ENCODE measurements around the gene RAMP1.
"Not testable (repeated sequence)": the region's sequence is repeated elsewhere in the genome, so short reads cannot be mapped to it uniquely, and the experiment has no call there.

Gene RAMP1

DNA sequence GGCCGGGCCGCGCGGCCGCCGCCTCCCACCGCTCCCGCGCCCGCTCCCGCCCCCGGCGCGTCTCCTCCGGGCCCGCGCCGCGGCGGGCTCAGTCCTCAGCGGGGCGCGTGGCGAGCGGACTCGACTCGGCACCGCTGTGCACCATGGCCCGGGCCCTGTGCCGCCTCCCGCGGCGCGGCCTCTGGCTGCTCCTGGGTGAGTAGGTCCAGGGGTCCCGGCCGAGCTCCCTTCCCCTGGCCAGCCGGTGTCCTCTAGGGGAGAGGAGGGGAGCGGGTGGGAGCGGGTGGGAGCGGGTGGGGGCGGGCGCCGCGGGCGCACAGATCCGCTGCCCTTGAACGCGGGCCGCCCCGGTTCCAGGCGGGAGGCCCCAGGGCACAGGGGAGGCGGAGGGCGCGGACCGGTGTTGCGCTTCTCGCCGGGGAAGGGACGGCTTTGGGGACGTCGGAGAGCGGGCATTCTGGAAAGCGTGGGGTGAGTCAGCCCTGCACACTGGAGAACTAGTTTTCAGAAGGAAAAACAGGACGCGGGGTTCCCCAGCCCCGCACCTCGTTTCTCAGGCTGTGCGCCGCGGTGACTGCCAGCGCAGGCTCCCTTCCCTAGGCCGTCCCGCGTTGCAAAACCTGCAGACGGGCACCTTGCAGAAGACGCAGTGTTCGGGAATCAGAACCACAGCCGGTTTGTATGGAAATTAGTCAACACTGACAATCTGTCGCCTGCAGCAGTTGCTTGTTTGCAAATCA lies at the start of gene RAMP1:
RAMP1 (plus strand) TSS at position 91 of the 740 bp plus-strand sequence; CDS start at position 144, 53 bp downstream.
- no peak for DNase-seq (ENCODE audit: low read depth in 2 of 2)

DNA sequence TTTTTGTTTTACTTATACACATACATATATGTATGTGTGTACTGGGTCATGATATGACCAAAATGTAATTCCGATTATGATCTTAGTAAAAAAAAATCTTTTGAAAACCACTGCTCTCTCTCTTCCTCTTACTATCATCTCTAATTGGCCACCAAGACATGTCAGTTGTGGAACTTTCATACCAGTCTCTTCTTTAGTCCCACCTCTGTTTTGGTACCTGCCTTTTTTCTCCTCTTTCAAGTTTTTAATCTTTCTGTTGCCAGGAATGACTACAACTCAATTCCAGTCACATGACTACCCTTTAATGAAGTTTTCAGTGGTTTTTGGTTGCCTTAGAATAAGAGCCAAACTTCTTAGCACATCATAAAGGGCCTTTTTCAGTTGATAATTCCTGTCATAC lies 43.8 kb upstream of the RAMP1 start:
- no peak for DNase-seq (ENCODE audit: low read depth in 2 of 2)

DNA sequence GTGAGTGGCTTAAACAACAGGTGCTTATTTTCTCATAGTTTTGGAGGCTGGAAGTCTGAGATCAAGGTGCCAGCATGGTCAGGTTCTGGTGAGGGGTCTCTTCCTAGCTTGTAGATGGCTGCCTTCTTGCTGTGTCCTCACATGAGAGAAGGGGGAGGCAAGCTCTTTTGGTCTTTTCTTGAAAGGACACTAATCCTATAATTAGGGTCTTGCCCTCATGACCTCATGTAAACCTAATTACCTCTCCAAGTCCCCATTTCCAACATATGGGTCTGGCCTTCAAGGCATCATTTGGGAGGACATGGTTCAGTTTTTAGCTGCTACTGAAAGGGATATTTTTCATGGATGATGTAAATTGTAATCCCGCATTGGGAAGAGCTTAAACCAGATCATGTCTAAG lies 42.9 kb upstream of the RAMP1 start:
- no peak for DNase-seq (ENCODE audit: low read depth in 2 of 2)

DNA sequence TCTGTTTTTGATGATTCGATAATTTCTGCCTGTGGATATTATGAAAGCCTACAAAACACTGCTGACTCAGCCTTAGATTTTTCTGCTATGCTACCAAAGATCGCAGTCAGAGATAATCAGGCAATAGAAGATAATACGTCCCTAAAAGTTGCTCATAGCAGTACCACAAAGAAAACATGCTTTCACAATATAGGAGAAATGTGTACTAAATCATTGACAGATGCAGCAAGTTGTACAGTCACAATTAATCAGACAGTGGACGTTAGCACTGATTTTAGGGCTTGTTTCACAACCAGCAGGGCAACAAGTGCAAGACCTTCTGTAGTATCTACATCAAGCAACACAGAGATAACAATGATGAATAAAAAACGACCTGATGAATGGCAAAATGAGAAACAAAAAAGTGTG lies 41.4 kb upstream of the RAMP1 start:
- no peak for DNase-seq (ENCODE audit: low read depth in 2 of 2)

DNA sequence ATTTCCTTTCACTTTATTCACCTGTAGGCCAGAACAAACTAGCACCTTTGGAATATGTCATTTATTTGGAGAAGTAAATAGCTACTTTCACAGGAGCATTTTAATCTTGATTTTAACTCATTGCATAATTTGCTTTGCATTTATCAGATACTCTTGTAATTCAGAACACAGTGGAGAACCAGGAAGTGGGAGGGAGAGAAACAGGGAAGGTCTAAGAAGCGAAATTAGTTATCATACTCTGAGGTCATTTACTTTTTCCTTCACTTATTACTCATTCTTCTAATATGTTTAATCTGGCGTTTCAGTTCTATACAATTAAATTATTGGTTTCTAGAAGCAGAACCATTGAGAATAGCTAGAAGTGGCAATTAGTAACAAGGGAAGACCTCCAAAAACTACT lies 40.2 kb upstream of the RAMP1 start:
- no peak for DNase-seq (ENCODE audit: low read depth in 2 of 2)

DNA sequence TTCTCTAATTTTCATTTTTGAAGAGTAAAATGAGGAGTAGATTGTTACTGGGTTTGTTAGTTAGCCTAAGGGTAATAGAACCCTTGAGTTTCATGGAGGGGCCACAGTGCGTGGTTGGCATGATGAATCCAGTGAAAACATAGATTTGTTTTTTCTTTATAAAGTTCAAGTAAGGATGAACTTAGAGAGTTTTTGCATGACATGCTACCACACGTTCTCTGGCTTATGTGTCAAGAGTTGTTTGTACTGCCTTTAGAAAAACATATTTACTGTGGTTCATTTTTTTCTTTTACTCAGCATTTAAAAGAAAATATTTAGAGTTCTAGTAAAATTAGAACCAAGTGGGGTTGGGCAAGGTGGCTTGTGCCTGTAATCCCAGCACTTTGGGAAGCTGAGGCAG lies 39.0 kb upstream of the RAMP1 start:
- DNase-seq (ENCODE audit: low read depth in 2 of 2) = no peak

DNA sequence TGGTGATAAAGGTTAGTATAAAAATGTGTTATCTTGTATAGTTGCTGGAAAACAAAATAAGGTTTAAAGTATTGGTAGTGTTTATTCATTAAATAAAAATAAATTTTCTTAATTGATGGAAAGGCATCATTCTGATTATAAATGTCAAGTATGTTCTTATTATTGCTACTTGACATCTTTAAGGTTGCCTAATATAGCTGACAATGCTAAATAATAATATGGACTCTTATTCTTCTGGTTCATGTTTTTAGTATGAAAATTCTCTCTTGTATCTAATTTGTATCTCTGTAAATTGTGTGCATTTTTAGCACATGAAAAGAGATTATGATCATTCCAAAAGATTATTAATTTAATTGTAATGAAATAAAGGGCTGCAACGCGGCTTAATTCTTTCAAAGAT lies 35.9 kb upstream of the RAMP1 start:
- no peak for DNase-seq (ENCODE audit: low read depth in 2 of 2)

DNA sequence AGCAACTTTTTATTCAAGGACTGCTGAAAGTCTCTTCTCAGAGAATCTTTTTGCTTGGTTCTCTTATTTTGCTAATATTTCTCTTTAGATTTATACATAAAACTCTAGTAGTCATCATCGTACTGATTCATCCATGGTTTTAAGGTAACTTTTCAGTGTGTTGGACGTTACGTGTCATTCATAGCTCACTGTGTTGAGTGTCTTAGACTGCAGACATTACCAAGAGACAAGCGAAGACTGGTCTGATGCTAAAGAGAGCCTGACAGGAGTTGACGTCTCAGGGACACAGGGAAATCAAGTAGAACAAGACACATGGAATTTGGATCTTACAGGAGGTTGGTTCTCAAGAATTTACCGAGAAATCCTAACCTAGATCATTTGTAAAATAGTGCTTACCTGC lies 35.3 kb upstream of the RAMP1 start:
- no peak for DNase-seq (ENCODE audit: low read depth in 2 of 2)

DNA sequence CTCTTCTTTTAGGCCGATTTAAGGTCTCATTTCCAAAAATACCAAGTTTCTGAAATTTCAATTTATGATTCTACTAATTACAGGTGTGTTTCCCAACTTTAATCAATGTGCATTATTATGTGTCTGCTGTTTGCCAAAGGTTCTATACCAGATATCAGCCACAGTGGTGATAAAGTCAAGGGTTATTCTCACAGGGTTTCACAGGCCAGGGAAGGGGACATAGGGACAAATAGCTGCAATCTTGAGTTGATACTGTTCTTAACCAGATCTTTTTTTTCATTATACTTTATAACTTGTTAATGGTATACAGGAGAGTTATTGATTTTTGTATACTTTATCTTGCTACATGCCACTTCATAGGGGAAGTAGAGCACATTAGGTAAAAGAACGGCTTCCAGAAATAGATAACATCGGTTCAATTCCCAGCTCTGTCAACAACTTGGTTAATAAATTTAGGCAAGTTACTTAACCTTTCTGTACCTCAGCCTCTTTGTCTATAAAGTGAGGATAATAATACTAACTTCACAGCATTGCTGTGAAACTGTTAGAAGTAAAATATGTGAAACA lies 31.9 kb upstream of the RAMP1 start:
- DNase-seq (ENCODE audit: low read depth in 2 of 2) = no peak

DNA sequence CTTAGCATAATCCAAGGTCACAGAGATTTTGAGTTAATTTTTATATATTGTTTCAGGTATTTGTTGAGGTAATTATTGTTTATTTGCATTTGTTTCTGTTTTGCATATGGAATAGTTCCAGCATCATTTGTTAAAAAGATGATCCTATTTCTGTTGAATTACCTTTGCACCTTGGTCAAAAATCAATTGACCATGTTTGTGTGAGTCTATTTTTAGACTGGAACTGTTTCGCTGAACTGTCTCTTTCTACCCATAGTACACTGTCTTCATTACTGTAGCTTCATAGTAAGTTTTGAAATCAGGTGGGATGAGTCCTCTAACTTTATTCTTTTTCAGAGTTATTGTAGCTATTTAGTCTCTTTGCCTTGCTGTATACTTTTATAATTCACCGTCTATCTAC lies 28.9 kb upstream of the RAMP1 start:
- DNase-seq (ENCODE audit: low read depth in 2 of 2) = no peak

DNA sequence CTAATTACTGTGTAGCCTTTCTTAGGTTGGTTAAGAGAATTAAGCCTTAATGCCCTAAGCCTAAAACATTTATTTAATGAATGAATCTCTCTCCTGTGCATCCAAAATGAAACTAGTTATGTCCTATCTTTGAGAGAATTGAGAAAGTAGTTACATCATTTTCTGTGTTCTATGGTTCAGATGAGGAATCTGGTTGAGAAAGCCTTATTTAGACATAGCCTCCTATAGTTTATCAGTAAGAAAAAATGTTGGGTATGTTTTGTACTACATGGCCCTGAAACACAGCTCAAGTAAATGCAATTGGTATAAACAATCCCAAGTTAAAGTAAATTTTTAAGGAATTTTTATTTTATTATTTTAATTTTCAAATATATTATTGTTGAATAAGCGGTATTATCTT lies 25.9 kb upstream of the RAMP1 start:
- DNase-seq (ENCODE audit: low read depth in 2 of 2) = no peak

DNA sequence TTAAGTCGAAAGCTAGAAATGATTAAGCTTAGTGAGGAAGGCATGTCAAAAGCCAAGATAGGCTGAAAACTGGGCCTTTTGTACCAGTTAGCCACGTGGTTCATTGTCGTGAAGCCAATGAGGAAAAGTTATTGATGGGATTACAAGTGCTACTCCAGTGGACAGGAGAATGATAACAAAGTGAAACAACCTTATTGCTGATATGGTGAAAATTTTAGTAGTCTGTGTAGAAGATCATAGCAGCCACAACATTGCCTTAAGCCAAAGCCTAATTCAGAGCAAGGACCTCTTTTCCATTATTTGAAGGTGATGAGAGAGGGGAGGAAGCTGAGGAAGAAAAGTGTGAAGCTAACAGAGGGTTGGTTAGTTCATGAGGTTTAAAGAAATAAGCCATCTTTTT lies 24.1 kb upstream of the RAMP1 start:
- DNase-seq (ENCODE audit: low read depth in 2 of 2) = no peak

DNA sequence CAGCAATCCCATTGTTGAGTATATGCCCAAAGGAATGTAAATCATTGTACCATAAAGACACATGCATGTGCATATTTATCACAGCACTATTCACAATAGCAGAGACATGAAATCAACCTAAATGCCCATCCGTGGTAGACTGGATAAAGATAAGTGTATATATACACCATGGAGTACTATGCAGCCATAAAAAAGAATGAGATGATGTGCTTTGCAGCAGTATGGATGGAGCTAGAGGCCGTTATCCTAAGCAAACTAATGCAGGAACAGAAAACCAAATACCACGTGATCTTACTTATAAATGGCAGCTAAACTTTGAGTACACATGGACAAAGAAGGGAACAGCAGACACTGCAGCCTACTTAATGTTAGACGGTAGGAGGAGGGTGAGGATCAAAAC lies 18.4 kb upstream of the RAMP1 start:
- DNase-seq (ENCODE audit: low read depth in 2 of 2) = no peak

DNA sequence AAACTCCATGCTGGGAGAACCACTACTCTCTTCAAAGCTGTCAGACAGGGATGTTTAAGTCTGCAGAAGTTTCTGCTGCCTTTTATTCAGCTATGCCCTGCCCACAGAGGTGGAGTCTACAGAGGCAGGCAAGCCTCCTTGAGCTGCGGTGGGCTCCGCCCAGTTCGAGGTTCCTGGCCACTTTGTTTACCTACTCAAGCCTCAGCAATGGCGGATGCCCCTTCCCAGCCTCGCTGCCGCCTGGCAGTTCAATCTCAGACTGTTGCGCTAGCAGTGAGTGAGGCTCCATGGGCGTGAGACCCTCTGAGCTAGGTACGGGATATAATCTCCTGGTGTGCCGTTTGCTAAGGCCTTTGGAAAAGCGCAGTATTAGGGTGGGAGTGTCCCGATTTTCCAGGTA lies 10.5 kb upstream of the RAMP1 start:
- DNase-seq (ENCODE audit: low read depth in 2 of 2) = not testable (repeated sequence)

DNA sequence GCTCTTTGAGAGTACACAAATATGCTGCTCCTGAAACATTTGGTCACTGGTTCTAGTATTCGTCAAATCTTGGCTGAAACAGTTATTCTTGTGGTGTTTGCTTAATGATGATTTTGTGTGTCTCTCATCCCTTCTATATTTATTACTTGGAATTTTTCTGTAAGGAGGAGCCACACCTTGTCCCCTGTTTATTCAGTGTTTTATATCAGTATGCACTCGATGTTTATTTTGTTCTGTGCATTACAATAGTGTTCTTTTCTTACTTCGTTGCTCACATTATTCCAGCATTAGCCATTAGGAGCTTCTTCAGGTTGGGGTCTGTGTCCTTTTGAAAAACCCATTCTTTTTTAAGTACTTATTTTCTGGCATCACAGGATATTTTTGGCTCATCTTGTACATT lies 5.1 kb upstream of the RAMP1 start:
- DNase-seq (ENCODE audit: low read depth in 2 of 2) = no peak

DNA sequence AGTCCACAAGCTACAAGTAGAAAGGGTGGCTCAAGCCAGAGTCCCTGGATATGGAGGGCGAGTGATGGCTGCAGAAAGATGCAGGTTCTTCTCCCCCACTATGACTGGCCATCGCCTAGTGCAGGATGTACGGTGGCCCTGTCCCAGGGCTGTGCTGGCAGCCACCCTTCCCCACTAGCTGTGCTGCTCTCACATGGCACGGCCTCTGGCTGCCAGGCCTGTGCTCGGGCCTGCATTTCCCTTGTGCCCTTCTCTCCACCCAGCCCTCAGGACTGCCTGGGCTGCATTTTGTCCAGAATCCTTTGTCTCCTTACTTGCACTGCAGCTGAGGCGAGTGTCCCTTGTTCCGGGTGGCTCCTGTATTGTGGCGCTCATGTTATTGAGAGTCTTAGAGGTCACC lies 1.6 kb upstream of the RAMP1 start:
- no peak for DNase-seq (ENCODE audit: low read depth in 2 of 2)

DNA sequence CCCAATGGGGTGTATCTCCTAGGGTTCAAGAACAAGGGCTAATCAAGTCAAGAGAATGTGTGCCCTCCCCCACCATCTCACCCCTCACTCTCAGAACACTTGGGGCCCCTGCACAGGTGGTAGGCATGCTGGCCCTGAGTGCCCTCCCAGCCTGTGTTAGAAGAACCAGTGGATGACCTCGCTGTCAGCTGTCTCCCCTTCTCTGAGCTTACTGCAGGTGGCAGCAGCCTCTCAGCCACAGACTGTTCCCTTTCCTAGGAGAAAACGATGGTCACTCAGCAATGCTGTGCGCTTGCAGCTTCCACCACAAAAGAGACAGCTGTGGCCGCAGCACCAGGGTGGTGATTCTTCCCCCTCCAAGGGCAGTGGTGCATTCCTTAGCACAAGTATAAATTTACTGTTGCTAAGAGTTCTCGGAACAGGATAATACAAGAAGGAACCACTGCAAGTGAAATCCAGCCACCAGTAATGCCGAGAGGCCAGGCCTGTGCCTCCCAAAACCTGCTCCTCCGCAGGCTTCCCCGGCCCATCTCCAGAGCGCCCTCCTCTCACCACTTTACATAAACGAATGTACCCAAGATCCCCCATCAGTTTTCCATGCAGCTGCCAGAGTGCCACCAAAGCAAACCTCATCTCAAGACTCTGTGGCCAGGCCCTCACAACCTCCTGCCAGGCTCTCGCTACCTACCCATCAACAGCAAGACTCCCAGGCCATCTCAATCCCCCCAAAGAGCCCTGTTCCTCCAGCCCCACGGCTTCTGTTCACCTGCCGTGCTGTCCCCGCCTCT lies 935 bp upstream of the RAMP1 start:
- peak; percentile 9 for DNase-seq (ENCODE audit: low read depth in 2 of 2)

DNA sequence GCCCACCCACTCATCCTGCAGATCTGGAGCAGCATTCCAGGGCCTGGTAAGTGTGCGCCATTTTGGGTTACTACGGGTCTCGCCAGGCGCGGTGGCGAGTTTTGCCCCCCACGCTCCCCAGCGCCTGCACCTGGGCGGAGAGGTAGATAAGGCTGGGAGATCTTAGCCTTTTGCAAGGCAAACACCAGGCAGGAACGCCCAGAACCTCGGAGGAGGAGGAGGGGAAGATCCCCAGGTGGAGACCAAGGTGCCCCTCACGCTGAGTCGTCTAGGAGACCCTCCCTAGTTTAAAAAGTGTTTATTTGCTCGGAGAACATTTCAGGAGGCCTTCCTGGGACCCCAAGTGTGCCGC lies 365 bp upstream of the RAMP1 start:
- DNase-seq (ENCODE audit: low read depth in 2 of 2) = no peak

DNA sequence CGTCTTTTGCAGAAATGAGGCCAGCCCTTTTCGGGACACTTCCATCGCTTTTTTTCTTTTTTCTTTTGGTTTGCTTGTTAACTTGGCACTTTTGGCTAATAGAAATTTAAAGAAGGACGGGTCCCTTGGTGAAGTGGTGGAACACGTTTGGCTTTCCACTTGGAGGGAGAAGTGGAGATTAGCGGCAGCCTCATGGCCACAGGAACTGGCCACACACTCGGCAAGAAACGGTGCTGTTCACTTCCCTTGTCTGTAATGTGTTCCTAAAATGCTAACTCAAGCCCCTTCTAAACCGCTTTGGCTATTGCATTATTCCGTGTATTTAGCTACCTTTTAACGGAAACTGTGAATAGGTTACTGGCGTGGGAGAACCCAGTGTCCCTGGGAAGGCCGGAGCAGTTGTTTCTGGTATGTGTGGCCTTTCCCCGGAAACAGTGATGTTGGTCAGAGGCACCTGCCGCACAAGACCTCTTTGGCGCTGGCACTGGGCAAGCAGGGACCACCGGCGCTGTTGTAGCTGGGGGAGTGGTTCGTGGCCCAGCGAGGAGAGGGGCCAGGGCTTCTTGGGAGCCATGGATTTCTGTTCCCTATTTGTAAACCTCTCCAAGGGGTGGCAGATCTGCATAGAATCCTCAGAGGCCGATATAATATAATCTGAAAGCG lies 981 bp downstream of the RAMP1 start:
- no peak for DNase-seq (ENCODE audit: low read depth in 2 of 2)

DNA sequence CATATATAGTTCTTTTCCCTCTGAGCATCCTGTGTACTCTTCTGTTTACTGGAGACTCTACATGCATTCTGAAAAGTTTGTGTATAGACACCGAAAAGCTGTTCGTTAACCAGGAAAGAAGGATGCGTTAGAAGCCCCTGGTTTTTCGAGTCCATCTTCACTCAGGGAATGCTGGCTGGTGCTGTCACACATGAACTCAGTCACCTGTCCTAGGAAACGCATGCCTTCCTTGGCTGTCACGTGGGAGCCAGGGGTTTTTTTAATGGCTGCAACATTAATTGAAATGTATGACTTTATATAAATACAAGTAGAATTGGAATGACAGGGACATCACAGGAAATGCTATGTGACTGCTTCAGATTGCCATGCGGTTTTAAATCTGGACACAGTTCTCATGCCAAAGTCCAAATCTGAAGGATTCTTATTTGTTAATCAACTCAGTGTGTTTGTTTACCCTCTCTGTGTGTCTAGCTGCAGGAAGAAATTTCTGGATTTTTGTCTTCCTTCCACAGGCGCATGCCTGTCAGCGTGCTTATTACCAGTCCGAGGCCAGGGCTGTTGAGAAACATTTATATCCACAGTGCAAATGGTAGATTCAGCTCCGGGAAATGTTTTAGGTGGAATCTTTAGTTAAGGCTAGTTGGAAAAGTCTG lies 2.6 kb downstream of the RAMP1 start:
- no peak for DNase-seq (ENCODE audit: low read depth in 2 of 2)

DNA sequence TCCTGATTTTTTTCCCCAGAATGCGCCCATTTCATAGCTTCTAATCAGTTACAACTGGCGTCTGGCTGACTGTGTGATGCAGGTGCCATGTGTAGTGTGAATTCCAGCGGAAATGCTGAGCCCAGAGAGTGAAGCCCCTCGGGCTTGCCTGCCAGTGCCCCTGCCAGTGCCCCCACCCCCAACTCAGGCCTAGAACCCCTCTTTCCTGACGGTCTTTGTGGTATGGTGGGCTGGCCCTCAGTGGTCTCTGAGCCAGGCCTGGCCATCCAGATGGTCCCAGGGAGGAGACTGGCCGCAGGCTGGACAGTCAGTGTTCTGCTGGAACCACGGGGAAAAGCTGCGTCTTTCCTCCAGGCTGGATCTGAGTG lies 3.1 kb downstream of the RAMP1 start:
- DNase-seq (ENCODE audit: low read depth in 2 of 2) = no peak

DNA sequence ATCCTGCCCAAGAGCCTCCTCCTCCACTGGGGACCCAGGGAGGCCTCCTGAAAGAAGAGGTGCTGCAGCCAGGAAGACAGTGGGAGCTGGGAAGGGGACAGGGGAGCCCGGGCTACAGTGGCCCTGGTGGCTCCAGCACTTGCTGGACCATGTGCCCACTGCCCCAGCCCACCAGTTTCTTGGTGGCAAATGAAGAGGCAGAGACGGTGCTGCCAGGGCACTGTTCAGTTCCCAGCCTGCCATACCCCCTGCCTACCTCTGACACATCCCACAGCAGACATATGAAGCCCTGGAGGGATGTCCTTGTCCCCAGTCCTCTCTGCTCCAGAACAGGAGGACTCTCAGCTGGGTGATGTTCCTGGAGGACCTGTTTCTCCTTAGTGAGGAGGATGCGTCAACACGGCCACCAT lies 3.7 kb downstream of the RAMP1 start:
- DNase-seq (ENCODE audit: low read depth in 2 of 2) = no peak
